HCT116 (cell line): ENCODE measurements around the gene ASCL4. TPM values are rescaled to one million over a fixed set of nuclear protein-coding genes. Genes with fewer than 3 reads are reported as not detected.

Experiments used
- ATAC-seq: fragments of 200-7000 bp; cut with Tn5 transposase; 2 replicates; pipeline ENCODE4 v1.9.1; 2020; ENCODE audit warnings: mild to moderate bottlenecking, moderate library complexity
- BruUV-seq: library from RNA; stranded (reverse); fragments of 400-500 nt; replicated peaks from 2 replicates; lab custom pipeline; 2021; lab: Mats Ljungman, UMichigan
- CTCF ChIA-PET: fragments of 300-600 bp; sonication (Branson Sonifier 250); formaldehyde crosslinking; loops from one replicate; lab custom pipeline; 2021; ENCODE audit warnings: antibody characterized with exemption; lab: Charles Lee
- POLR2A ChIA-PET: fragments of 300-600, 350-600 bp; sonication (Branson Sonifier 250); formaldehyde crosslinking; loops from one replicate; lab custom pipeline; 2021; ENCODE audit warnings: antibody characterized with exemption; lab: Charles Lee
- RAD21 ChIA-PET, 2 experiments: fragments of 300-600 bp; sonication (Branson Sonifier 250); formaldehyde crosslinking; loops; one replicate each; lab custom pipeline; 2023; ENCODE audit warnings: low total read pairs in 2 of 2; ENCODE audit not compliant: uncharacterized antibody in 2 of 2, unreplicated experiment in 2 of 2, low non-redundant PET in 1 of 2; lab: Charles Lee
- DNase-seq: peaks from one replicate; pipeline ENCODE4 v3.0.0-alpha.2; 2010; ENCODE audit warnings: low read depth, low spot score
- H2AFZ ChIP-seq: fragments of 200-600 bp; shearing (Covaris generic), sonication (generic); 2 replicates; pipeline ENCODE4 v1.6.1; 2017; ENCODE audit warnings: low read depth, mixed run types, mixed read lengths, antibody characterized with exemption, low read length; ENCODE audit not compliant: poor library complexity, severe bottlenecking
- H3K27ac ChIP-seq: 2 replicates; pipeline ENCODE4 v1.5.1; 2012; ENCODE audit warnings: low read depth, low read length
- H3K27me3 ChIP-seq: fragments of 200-600 bp; sonication (generic); 2 replicates; pipeline ENCODE4 v1.6.1; 2016; ENCODE audit warnings: mixed run types, low read length, mixed read lengths; ENCODE audit not compliant: insufficient read depth
- H3K36me3 ChIP-seq, 2 experiments: fragments of 200-500 bp in 1 of 2; fragments of 200-600 bp in 1 of 2; sonication (Bioruptor generic) in 1 of 2; sonication (generic) in 1 of 2; 2 replicates each; pipeline versions ENCODE4 v1.5.1 to v1.6.1; 2014 to 2016; ENCODE audit warnings: low read length in 2 of 2, inconsistent platforms in 1 of 2, mixed read lengths in 1 of 2, mixed run types in 1 of 2; ENCODE audit not compliant: insufficient read depth in 2 of 2, control insufficient read depth in 1 of 2
- H3K4me1 ChIP-seq, 2 experiments: fragments of 200-600 bp in 1 of 2; sonication (generic) in 1 of 2; 2 replicates each; pipeline versions ENCODE4 v1.5.1 to v1.6.1; 2012 to 2017; ENCODE audit warnings: low read length in 2 of 2, inconsistent platforms in 1 of 2, mild to moderate bottlenecking in 1 of 2, mixed read lengths in 1 of 2, mixed run types in 1 of 2, moderate library complexity in 1 of 2; ENCODE audit not compliant: insufficient read depth in 2 of 2, control insufficient read depth in 1 of 2
- H3K4me2 ChIP-seq: fragments of 200-600 bp; sonication (generic); 2 replicates; pipeline ENCODE4 v1.6.1; 2017; ENCODE audit warnings: mixed run types, low read length, mixed read lengths
- H3K4me3 ChIP-seq, 2 experiments: fragments of 200-600 bp in 1 of 2; sonication (generic) in 1 of 2; replicated peaks in 1 of 2; 2 replicates each; pipeline ENCODE4 v1.5.1; 2011 to 2016; ENCODE audit warnings: low read length in 2 of 2, control low read depth in 1 of 2, low read depth in 1 of 2, mild to moderate bottlenecking in 1 of 2, mixed read lengths in 1 of 2, mixed run types in 1 of 2
- H3K79me2 ChIP-seq: fragments of 200-600 bp; sonication (generic); 2 replicates; pipeline ENCODE4 v1.6.1; 2017; ENCODE audit warnings: mild to moderate bottlenecking, mixed run types, low read length, moderate library complexity, mixed read lengths; ENCODE audit not compliant: insufficient read depth
- H3K9ac ChIP-seq: fragments of 200-600 bp; sonication (generic); 2 replicates; pipeline ENCODE4 v1.6.1; 2016; ENCODE audit warnings: low read length, mixed read lengths
- H3K9me2 ChIP-seq: fragments of 200-600 bp; sonication (generic), shearing (Covaris generic); 2 replicates; pipeline ENCODE4 v1.6.1; 2017; ENCODE audit warnings: mixed run types, mild to moderate bottlenecking, moderate library complexity; ENCODE audit not compliant: insufficient read depth
- H3K9me3 ChIP-seq, 2 experiments: fragments of 200-500 bp in 1 of 2; fragments of 200-600 bp in 1 of 2; sonication (Bioruptor generic) in 1 of 2; sonication (generic) in 1 of 2; 2 replicates each; pipeline ENCODE4 v1.6.1; 2014 to 2017; ENCODE audit warnings: low read length in 2 of 2, mixed read lengths in 2 of 2, inconsistent platforms in 1 of 2, low read depth in 1 of 2, mild to moderate bottlenecking in 1 of 2, mixed run types in 1 of 2, moderate library complexity in 1 of 2; ENCODE audit not compliant: control insufficient read depth in 1 of 2, insufficient read depth in 1 of 2
- H4K20me1 ChIP-seq: fragments of 200-600 bp; sonication (generic), shearing (Covaris generic); 2 replicates; pipeline ENCODE4 v1.6.1; 2017; ENCODE audit warnings: mixed run types, mild to moderate bottlenecking, moderate library complexity; ENCODE audit not compliant: insufficient read depth
- ATF3 ChIP-seq: IDR thresholded peaks from 2 replicates; pipeline ENCODE4 v1.6.1; 2012
- CEBPB ChIP-seq: IDR thresholded peaks from 2 replicates; pipeline ENCODE4 v1.6.1; 2012; ENCODE audit warnings: low read depth
- CTCF ChIP-seq, 3 experiments: fragments of 200-600 bp in 1 of 3; sonication (generic) in 1 of 3; IDR thresholded peaks in 2 of 3; conservative IDR thresholded peaks in 1 of 3; 2 replicates each; pipeline ENCODE4 v1.5.1; 2012 to 2017; ENCODE audit warnings: low read depth in 2 of 3, low read length in 2 of 3, antibody characterized with exemption in 1 of 3, borderline replicate concordance in 1 of 3, control low read depth in 1 of 3, mild to moderate bottlenecking in 1 of 3, mixed read lengths in 1 of 3, mixed run types in 1 of 3, moderate library complexity in 1 of 3; ENCODE audit not compliant: insufficient read depth in 1 of 3
- EZH2phosphoT487 ChIP-seq: fragments of 200-600 bp; IDR thresholded peaks from 2 replicates; pipeline ENCODE4 v1.6.1; 2018; ENCODE audit warnings: antibody characterized with exemption, borderline replicate concordance
- JUND ChIP-seq: IDR thresholded peaks from 2 replicates; pipeline ENCODE4 v1.6.1; 2012
- MAX ChIP-seq: IDR thresholded peaks from 2 replicates; pipeline ENCODE4 v1.6.1; 2012
- POLR2A ChIP-seq: IDR thresholded peaks from 2 replicates; pipeline ENCODE4 v1.7.0; 2011; ENCODE audit warnings: borderline replicate concordance; ENCODE audit not compliant: insufficient read depth, insufficient read length; ENCODE audit errors: extremely low read depth
- POLR2AphosphoS5 ChIP-seq: IDR thresholded peaks from 2 replicates; pipeline ENCODE4 v1.6.1; 2011; ENCODE audit warnings: mild to moderate bottlenecking, low read depth, low read length, moderate library complexity
- RAD21 ChIP-seq: IDR thresholded peaks from 2 replicates; pipeline ENCODE4 v1.6.1; 2012; ENCODE audit warnings: low read depth, mild to moderate bottlenecking
- REST ChIP-seq: IDR thresholded peaks from 2 replicates; pipeline ENCODE4 v1.6.1; 2012; ENCODE audit warnings: low read depth
- SP1 ChIP-seq: IDR thresholded peaks from 2 replicates; pipeline ENCODE4 v1.6.1; 2012; ENCODE audit warnings: low read depth
- SRF ChIP-seq: IDR thresholded peaks from 2 replicates; pipeline ENCODE4 v1.6.1; 2012; ENCODE audit warnings: low read depth
- TCF7L2 ChIP-seq: IDR thresholded peaks from 2 replicates; pipeline ENCODE4 v1.7.0; 2011; ENCODE audit warnings: borderline replicate concordance, inconsistent platforms; ENCODE audit not compliant: insufficient read depth, insufficient read length; ENCODE audit errors: extremely low read depth
- YY1 ChIP-seq: IDR thresholded peaks from 2 replicates; pipeline ENCODE4 v1.6.1; 2011; ENCODE audit warnings: low read length, low read depth, moderate library complexity, mild to moderate bottlenecking; ENCODE audit not compliant: insufficient replicate concordance; ENCODE audit errors: extremely low read depth
- ZBTB33 ChIP-seq: IDR thresholded peaks from 2 replicates; pipeline ENCODE4 v1.6.1; 2011; ENCODE audit warnings: mild to moderate bottlenecking, low read length, moderate library complexity; ENCODE audit not compliant: insufficient replicate concordance; ENCODE audit errors: extremely low read depth
- ZFX ChIP-seq: fragments of 450-650 bp; IDR thresholded peaks from 2 replicates; pipeline ENCODE4 v1.6.1; 2017
- ZNF274 ChIP-seq: fragments of 200-500 bp; sonication (Bioruptor generic); IDR thresholded peaks from 2 replicates; pipeline ENCODE4 v1.6.1; 2014; ENCODE audit warnings: mild to moderate bottlenecking, low read depth, low read length, inconsistent platforms
- intact Hi-C: fragments of 100-400 bp; cut with micrococcal nuclease; formaldehyde crosslinking; loops from 2 replicates; pipeline ENCODE4 v1.10.0; 2022
- total RNA-seq: library from RNA; stranded (reverse); gene quantifications from one replicate; pipeline ENCODE4 v1.2.1, GENCODE V29; 2021; ENCODE audit not compliant: unreplicated experiment

ASCL4 gene
- total RNA-seq, 1 experiment from 2014 or later, result not detected

GRCh38 chr12:107760207-107760808 lies 14.2 kb upstream of the ASCL4 start:
- TF ChIP-seq CTCF (IDR thresholded peaks at IDR 0.05 in 2 of 3, conservative IDR thresholded peaks at IDR 0.05 in 1 of 3; ENCODE audit: borderline replicate concordance in 1 of 3, insufficient read depth in 1 of 3, low read depth in 2 of 3, low read length in 2 of 3) (no peak), RAD21 (no peak), POLR2AphosphoS5 (no peak), ZFX (no peak), ATF3 (no peak), POLR2A (no peak), ZBTB33 (no peak), JUND (no peak), TCF7L2 (no peak), MAX (no peak), YY1 (no peak), EZH2phosphoT487 (no peak), SP1 (no peak), SRF (no peak), REST (no peak), ZNF274 (no peak), CEBPB (no peak)
- ATAC-seq (peak; percentile 34), DNase-seq (no peak)
- Histone ChIP-seq H3K27me3 (no peaks in the 10 kb centered on the region), H3K9ac (peak overlapping the region; percentile 77), H3K4me1 (peaks cover 8 to 21% of the 10 kb centered on the region in 2 experiments), H3K4me3 (peak overlapping the region; percentile 85 to 91), H3K79me2 (peaks cover 44% of the 10 kb centered on the region), H3K4me2 (peak overlapping the region; percentile 79), H3K9me3 (no peaks in the 10 kb centered on the region), H2AFZ (no peak overlapping the region), H3K27ac (peak overlapping the region; percentile 72), H4K20me1 (no peaks in the 10 kb centered on the region), H3K36me3 (peaks cover 18% of the 10 kb centered on the region in 2 experiments; a peak in 3 of 4 replicates), H3K9me2 (no peaks in the 10 kb centered on the region)
- intact Hi-C loops, result loop anchor here (2.0 kb wide), 1 partner anchor 76 kb away; the partner anchor contains the start of gene PWP1
- CTCF ChIA-PET, result interaction anchor here (0.9 kb wide), 1 partner anchor 125 kb away, joined by 3 read pairs; no protein-coding TSS in a partner anchor
- no TSS peak for BruUV-seq
- RAD21 ChIA-PET, result no interaction called here
- POLR2A ChIA-PET, result no interaction called here
